Breast epithelium (tissue), 4 donors: ENCODE results near the gene PPP1R3G. TPM values are rescaled to one million over a fixed set of nuclear protein-coding genes. Genes with fewer than 3 reads are reported as not detected.
A peak's percentile ranks its signal among the peaks of the same experiment; 100 is the strongest.

ENCODE experiments used
- DNase-seq, 2 donors: peaks; one replicate each; pipeline ENCODE4 v3.0.0-alpha.2; 2019; ENCODE audit warnings: low spot score in 2 of 2
- H3K27ac ChIP-seq, 2 donors: fragments of 200-600 bp; sonication (generic) in 1 of 2; one replicate each; pipeline ENCODE4 v1.5.1; 2016 to 2019; ENCODE audit warnings: mild to moderate bottlenecking in 1 of 2
- H3K27me3 ChIP-seq, 2 donors: fragments of 200-600 bp; sonication (generic) in 1 of 2; one replicate each; pipeline versions ENCODE4 v1.5.1 to v1.6.0; 2017 to 2019; ENCODE audit warnings: control low read depth in 1 of 2, mild to moderate bottlenecking in 1 of 2
- H3K36me3 ChIP-seq: fragments of 200-600 bp; one replicate; pipeline ENCODE4 v1.5.1; 2019
- H3K4me1 ChIP-seq, 2 donors: fragments of 200-600 bp; sonication (generic); one replicate each; pipeline ENCODE4 v1.5.1; 2016 to 2019; ENCODE audit warnings: control low read depth in 1 of 2
- H3K4me3 ChIP-seq, 3 donors: fragments of 200-600 bp; sonication (generic); 1 replicate in 2 of 3; 2 replicates in 1 of 3; pipeline ENCODE4 v1.5.1; 2016 to 2019; ENCODE audit warnings: mild to moderate bottlenecking in 3 of 3, moderate library complexity in 2 of 3
- H3K9me3 ChIP-seq, 2 donors: fragments of 200-600 bp; sonication (generic) in 1 of 2; one replicate each; pipeline ENCODE4 v1.5.1; 2016 to 2019; ENCODE audit warnings: control low read depth in 1 of 2
- CTCF ChIP-seq, 3 donors: fragments of 450-650 bp; IDR thresholded peaks; one replicate each; pipeline ENCODE4 v1.5.1; 2016 to 2017; ENCODE audit warnings: antibody characterized with exemption in 3 of 3, mild to moderate bottlenecking in 3 of 3, moderate library complexity in 3 of 3
- POLR2A ChIP-seq: fragments of 450-650 bp; IDR thresholded peaks from one replicate; pipeline ENCODE4 v1.6.1; 2016; ENCODE audit warnings: antibody characterized with exemption, mild to moderate bottlenecking, moderate library complexity
- POLR2AphosphoS5 ChIP-seq, 3 donors: sonication (generic); formaldehyde crosslinking; IDR thresholded peaks; one replicate each; pipeline ENCODE4 v1.6.1; 2017; ENCODE audit warnings: antibody characterized with exemption in 3 of 3
- intact Hi-C: fragments of 100-400 bp; cut with DNase I; formaldehyde crosslinking; loops from one replicate; pipeline ENCODE4 v1.15.1; 2023; ENCODE audit warnings: low total_unique reads
- total RNA-seq, 3 donors: library from RNA; depleted of rRNA; stranded (reverse); fragments of >200 nt; gene quantifications; one replicate each; pipeline ENCODE4 v1.1.0, GENCODE V29; 2016

The PPP1R3G gene
- total RNA-seq, 3 donors from 2014 or later = 1.2 to 3.2 (median 1.6) TPM

DNA sequence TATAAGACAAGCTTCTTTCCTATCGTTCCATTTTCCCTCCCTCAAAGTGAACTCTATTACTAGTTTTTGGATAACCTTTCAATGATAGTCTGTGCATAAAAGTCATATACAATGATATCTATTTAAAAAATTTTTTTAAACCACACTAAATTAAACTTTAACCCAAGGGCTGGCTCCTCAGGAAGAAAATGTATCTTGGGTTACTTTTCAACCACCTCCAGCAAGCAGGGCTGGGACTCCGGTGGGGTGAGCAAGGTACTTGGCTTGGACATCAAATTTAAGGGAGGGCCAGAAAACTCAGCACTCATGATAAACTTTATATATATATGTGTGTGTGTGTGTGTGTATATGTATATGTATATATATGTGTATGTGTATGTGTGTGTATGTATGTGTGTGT lies 13.9 kb upstream of the PPP1R3G start:
- intact Hi-C loops = no loop called here
- no peaks in the 10 kb centered on the region for H3K9me3 ChIP-seq
- no peaks in the 10 kb centered on the region for H3K4me1 ChIP-seq
- H3K4me3 ChIP-seq = no peak overlapping the region
- no peak overlapping the region for H3K27ac ChIP-seq
- no peak for DNase-seq
- no peaks in the 10 kb centered on the region for H3K36me3 ChIP-seq
- H3K27me3 ChIP-seq = no peaks in the 10 kb centered on the region
- no peak for TF ChIP-seq CTCF (IDR thresholded peaks at IDR 0.05)
- no peak for TF ChIP-seq POLR2A
- TF ChIP-seq POLR2AphosphoS5 (IDR thresholded peaks at IDR 0.05) = no peak

DNA sequence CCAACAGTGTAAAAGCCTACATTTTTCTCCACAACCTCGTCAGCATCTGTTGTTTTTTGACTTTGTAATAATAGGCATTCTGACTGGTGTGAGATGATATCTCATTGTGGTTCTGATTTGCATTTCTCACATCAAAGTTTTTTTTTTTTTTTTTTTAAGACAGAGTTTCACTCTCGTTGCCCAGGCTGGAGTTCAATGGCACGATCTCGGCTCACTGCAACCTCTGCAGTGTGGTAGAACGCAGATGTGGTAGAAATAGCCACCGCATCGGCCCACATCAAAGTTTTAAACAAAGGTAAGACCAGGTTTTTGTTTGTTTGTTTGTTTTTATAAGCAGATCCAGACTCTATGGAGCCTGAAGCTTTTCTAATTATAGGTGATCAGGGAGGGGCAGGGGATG lies 12.7 kb upstream of the PPP1R3G start:
- no peak for DNase-seq
- Histone ChIP-seq H3K36me3 (no peaks in the 10 kb centered on the region), H3K4me3 (no peak overlapping the region), H3K27ac (no peak overlapping the region), H3K27me3 (no peaks in the 10 kb centered on the region), H3K4me1 (no peaks in the 10 kb centered on the region), H3K9me3 (no peaks in the 10 kb centered on the region)
- TF ChIP-seq CTCF (IDR thresholded peaks at IDR 0.05) (no peak), POLR2A (no peak)
- intact Hi-C loops = no loop called here

GRCh38 chr6:5073992-5074391 lies 11.1 kb upstream of the PPP1R3G start:
- DNase-seq = no peak
- no peak overlapping the region for H3K27ac ChIP-seq
- TF ChIP-seq CTCF (IDR thresholded peaks at IDR 0.05) = no peak
- TF ChIP-seq POLR2AphosphoS5 (IDR thresholded peaks at IDR 0.05) = no peak
- no peak for TF ChIP-seq POLR2A
- H3K4me1 ChIP-seq = no peaks in the 10 kb centered on the region
- H3K9me3 ChIP-seq = no peaks in the 10 kb centered on the region
- no peak overlapping the region for H3K4me3 ChIP-seq
- H3K36me3 ChIP-seq = no peaks in the 10 kb centered on the region
- no peaks in the 10 kb centered on the region for H3K27me3 ChIP-seq
- intact Hi-C loops = no loop called here

- DNase-seq = no peak
- H3K9me3 ChIP-seq = no peaks in the 10 kb centered on the region
- H3K27ac ChIP-seq = peak overlapping the region in 1 of 2 donors; percentile 33
- intact Hi-C loops = no loop called here
- H3K36me3 ChIP-seq = no peaks in the 10 kb centered on the region
- H3K4me3 ChIP-seq = no peak overlapping the region
- no peaks in the 10 kb centered on the region for H3K27me3 ChIP-seq
- no peaks in the 10 kb centered on the region for H3K4me1 ChIP-seq
- TF ChIP-seq POLR2AphosphoS5 (IDR thresholded peaks at IDR 0.05) (no peak), POLR2A (no peak), CTCF (IDR thresholded peaks at IDR 0.05) (no peak)
These were observed 8.2 kb upstream of the PPP1R3G start for GRCh38 chr6:5076931-5077330.

DNA sequence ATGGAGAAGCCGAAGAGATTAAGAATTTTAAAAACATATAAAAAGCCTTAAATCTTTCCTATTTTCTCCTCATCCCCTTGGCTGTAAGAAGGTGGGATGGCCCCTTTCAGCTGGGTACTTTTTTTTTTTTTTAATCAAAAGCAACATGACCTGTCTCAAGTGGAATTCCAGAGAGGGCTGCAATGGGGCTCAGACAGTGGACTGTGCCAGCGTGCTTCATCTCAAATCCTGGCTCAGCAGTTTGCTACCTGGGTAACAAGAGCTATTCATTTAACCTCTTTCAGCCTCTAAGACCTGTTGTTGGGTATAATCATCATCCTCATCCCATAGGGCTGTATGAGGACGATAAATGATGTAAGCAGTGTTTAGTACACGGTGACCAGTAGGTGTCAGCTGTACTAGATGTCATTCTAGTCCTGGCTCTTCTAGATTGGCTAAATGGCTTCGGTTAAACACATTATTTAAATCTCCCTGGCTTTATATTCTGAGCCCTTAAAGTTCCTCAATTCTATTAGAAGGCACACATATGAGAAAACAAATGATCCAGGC lies 6.9 kb upstream of the PPP1R3G start:
- Histone ChIP-seq H3K4me3 (no peak overlapping the region), H3K4me1 (no peaks in the 10 kb centered on the region), H3K27ac (no peak overlapping the region), H3K36me3 (no peaks in the 10 kb centered on the region), H3K9me3 (no peaks in the 10 kb centered on the region), H3K27me3 (no peaks in the 10 kb centered on the region)
- DNase-seq = no peak
- intact Hi-C loops = no loop called here
- no peak for TF ChIP-seq CTCF (IDR thresholded peaks at IDR 0.05)
